T-helper 1 cell treated with Interleukin-12 subunit alpha and Interleukin-12 subunit beta and Interleukin-4 antibody, amounts not matched to agents 30 ng/mL and 1 ng/mL, for 36 hours (primary cell): ENCODE results near the gene GNL3. TPM values are rescaled to one million over a fixed set of nuclear protein-coding genes. Genes with fewer than 3 reads are reported as not detected.
"Not testable (repeated sequence)": the region's sequence is repeated elsewhere in the genome, so short reads cannot be mapped to it uniquely, and the experiment has no call there.

ENCODE experiments used
- intact Hi-C: fragments of 100-400 bp; cut with micrococcal nuclease; formaldehyde crosslinking; loops from one replicate; pipeline ENCODE4 v1.15.1; 2024
- total RNA-seq: library from RNA; stranded (reverse); gene quantifications from 2 replicates; pipeline ENCODE4 v1.2.3, GENCODE V29; 2022

Gene GNL3, protein sequence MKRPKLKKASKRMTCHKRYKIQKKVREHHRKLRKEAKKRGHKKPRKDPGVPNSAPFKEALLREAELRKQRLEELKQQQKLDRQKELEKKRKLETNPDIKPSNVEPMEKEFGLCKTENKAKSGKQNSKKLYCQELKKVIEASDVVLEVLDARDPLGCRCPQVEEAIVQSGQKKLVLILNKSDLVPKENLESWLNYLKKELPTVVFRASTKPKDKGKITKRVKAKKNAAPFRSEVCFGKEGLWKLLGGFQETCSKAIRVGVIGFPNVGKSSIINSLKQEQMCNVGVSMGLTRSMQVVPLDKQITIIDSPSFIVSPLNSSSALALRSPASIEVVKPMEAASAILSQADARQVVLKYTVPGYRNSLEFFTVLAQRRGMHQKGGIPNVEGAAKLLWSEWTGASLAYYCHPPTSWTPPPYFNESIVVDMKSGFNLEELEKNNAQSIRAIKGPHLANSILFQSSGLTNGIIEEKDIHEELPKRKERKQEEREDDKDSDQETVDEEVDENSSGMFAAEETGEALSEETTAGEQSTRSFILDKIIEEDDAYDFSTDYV
- 105 and 113 TPM in 2 replicates for total RNA-seq

DNA sequence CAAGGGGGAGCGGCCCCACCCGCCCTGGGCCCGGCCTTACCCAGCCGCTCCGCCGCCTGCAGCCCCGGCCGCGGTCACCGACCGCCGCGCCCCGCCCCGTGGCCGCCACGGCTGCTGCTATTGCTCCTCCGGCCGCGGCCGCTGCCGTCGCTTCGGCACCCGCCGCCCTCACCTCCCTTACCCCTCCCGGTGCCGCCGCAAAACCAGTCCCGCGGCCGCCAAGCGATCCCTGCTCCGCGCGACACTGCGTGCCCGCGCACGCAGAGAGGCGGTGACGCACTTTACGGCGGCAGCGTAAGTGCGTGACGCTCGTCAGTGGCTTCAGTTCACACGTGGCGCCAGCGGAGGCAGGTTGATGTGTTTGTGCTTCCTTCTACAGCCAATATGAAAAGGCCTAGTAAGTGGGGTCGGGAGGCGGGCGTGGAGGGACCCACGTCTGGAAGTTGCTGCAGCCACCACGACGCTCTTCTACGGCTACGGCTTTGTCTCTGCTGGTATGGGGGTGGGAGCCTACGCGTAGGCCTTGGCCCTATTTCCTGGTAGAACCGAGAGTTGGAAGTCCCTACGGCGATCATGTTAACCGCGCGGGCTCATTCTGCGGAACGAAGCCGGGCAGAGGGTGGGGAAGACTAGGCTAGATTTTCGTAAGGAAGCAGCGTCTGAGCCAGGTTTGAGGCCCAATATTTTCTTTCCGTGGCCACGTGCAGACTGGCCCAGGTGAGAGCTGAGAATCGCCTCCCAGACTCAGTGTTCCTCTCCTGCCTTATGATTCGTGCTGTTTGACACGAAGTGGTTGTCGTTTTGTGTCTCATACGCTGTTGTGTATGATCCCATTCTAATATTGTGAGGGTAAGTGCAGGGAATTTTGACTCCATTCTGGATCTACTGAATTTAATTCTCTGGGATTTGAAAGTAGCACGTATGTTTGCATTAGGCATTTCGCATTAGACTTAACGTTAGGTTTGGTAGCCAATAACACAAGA lies at the start of gene GNL3, which contains the start of gene PBRM1:
Gene GNL3, plus strand, starts transcription at position 324 of the 983 bp plus-strand sequence. Its CDS starts 61 bp downstream, at position 385.
Gene PBRM1, minus strand, starts transcription at position 205 of the 983 bp plus-strand sequence.
- intact Hi-C loops: loop anchor here (1.0 to 10.0 kb wide), 14 partner anchors 15 to 1301 kb away; partner anchors contain the start of genes DCP1A, MANF, NEK4 and NISCH

DNA sequence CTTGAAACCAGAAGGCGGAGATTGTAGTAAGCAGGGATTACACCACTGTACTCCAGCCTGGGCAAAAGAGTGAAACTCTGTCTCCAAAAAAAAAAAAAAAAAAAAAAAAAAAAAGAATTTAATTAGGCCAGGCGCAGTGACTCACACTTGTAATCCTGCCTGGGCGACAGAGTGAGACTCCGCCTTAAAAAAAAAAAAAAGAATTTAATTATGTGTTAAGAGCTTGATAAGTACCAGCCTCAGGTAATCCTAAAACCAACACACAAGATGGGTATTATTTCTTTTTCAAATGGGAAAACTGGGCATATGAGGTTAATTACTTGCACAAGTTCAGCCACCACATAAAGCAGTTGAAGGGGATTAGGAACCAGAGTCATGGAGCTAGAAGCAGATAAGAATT lies 49.2 kb upstream of the GNL3 start:
- intact Hi-C loops: no loop called here

DNA sequence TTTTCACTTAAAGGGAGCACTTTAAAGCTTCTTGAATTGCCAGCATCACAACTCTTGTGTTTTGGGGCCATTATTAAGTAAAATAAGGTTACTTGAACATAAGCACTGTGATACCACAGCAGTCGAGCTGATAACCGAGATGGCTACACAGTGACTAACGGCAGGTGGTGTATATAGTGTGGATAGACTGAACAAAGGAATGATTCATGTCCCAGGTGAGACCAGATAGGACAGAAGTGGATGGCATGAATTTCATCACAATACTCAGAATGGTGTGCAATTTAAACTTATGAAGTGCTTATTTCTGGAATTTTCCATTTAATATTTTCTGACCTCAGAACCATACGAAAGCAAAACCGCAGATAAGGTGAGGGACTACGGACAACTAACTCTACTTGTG lies 40.3 kb upstream of the GNL3 start:
- intact Hi-C loops: no loop called here

DNA sequence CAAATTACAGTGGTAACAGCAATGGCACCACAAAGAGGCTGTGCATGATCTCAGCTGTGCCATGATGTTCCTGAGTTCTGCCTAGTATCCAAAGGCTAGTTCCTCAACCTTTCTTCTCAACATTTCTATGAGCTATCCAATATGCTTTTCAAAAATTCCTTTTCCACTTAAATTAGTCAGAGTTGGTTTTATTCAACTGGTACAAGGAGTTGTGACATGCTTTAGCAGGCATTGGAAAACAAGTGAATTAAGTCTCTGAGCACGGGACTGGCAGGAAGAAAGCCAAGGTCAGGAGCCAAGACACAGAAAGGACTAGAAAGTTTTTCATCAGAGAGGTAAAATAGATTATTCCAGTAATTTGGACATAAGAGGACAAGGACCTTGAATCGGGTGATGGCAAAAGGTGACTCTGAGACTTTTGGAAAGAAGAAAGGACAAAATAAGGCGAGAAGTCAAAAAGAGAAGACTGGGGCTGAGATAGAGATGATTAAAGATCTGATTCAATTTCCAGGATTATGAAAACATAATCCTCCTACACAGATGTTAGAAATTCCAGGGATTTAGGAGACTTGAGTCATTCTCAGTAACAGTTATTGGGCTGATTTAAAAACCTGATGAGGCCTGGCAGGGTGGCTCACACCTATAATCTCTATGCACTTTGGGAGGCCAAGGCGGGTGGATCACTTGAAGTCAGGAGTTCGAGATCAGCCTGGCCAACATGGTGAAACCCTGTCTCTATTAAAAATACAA lies 36.2 kb upstream of the GNL3 start:
- intact Hi-C loops: no loop called here

- intact Hi-C loops: no loop called here
Measured at GRCh38 chr3:52650439-52650838, 35.4 kb upstream of the GNL3 start.

DNA sequence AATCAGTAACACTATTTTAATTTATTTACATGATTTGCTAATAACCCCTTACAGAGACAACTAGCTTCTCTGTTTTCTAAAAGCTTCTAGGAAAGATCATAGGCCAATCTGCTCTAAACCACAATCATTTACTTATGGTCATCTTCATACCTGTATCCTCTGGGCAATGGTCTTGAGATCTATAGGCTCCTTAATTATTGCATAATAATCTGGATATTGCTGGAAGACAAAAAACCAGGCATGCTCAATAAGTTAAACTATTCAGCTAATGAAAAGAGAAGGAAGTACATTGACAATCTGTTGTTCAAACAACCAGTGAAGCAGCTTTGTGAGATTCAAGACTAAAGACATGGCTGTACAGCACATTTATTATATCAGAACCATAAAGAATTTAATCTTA lies 34.2 kb upstream of the GNL3 start:
- intact Hi-C loops: no loop called here

DNA sequence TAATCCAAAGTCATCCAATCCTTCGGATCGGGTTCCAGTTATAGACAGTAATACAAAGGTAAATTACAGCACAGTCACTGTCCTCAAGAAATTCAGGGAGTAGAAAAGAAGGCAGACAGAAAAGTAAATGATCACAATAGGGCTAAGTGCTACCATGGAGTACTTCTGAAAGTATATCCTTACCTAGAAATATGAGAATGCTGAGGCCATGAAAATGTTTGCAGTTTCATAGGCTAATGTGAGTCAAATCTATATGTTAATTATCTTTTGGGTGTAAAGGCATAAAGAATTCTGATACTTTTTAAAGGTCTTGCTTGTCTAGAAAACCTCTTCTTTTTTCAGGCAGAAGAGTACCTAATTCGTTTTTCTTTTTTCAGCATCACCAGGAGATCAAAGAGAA lies 29.9 kb upstream of the GNL3 start:
- intact Hi-C loops: no loop called here

- intact Hi-C loops: no loop called here
Measured at GRCh38 chr3:52660046-52660445, 25.8 kb upstream of the GNL3 start.

DNA sequence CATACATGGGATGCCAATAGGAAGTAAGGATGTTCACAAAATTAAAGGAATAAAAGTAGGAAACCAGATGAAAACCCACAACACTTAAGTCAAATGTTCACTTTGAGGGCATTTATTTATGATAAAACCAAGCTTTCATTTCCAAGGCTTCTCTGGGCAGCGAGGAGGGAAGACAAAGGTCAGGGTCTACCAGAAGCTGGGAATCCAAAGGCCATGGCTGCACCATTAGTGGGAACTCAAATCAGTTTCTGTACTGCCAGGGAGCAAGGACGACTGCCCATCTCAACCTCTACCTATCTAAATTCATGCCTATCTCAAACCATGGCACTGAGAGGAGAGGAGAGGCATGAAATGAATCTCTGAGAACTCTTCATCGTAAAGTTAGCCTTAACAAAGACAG lies 22.7 kb upstream of the GNL3 start:
- intact Hi-C loops: no loop called here

GRCh38 chr3:52670621-52671521 lies 15.0 kb upstream of the GNL3 start:
- intact Hi-C loops: loop anchor here (1.0 kb wide), 1 partner anchor 14 kb away; the partner anchor contains the start of gene PBRM1

DNA sequence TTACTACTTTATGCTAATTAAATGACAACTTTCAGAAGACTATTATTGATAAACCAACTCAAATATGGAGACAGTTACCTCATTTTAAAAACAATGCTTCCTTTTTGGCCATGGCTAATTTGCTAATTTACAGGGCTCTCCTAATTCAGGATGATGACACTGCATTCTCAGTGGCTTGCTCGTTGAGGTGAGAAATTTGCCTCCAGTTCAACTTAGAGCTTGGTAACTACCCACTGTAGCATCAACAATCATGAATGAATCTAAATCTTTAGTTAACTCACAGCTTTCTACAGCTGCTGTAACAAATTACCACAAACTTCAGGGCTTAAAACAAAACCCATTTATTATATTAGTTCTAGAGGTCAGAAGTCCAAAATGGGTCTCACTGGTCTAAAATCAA lies 14.2 kb upstream of the GNL3 start:
- intact Hi-C loops: loop anchor here (1.0 kb wide), 1 partner anchor 14 kb away; the partner anchor contains the start of gene PBRM1

DNA sequence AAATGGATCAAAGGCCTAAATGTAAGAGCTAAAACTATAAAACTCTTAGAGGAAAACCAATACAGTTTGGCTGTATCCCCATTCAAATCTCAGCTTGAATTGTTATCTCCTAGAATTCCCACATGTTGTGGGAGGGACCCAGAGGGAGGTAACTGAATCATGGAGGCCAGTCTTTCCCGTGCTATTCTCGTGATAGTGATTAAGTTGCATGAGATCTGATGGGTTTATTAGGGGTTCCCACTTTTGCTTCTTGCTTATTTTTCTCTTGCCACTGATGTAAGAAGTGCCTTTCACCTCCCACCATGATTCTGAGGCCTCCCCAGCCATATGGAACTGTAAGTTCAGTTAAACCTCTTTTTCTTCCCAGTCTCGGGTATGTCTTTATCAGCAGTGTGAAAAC lies 9.6 kb upstream of the GNL3 start:
- intact Hi-C loops: not testable (repeated sequence)

- intact Hi-C loops: no loop called here
Measured at GRCh38 chr3:52678265-52679198, 7.3 kb upstream of the GNL3 start.

- intact Hi-C loops: no loop called here
Measured at GRCh38 chr3:52679199-52679538, 6.7 kb upstream of the GNL3 start.

DNA sequence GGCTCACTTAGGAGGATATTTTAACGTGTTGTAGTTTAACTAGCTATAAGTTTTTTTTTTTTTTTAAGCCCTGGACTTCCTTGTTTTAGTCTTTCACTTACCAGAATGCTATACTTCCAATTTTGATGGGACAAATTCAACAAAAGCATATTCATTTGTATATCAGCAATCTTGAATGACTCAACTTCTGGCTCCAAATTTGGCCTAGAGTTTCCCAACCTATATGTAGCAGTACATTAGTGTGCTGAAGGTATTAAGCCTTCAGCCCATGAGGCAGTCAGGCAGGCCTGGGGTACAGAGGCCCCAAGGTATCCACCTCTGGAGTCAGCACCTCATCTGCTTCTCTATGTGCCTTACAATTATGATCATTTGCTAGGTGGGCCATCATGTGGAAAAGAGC lies 6.0 kb upstream of the GNL3 start:
- intact Hi-C loops: loop anchor here (10.0 kb wide), 3 partner anchors 575 to 1295 kb away; partner anchors contain the start of genes DCP1A, MANF and TKT

DNA sequence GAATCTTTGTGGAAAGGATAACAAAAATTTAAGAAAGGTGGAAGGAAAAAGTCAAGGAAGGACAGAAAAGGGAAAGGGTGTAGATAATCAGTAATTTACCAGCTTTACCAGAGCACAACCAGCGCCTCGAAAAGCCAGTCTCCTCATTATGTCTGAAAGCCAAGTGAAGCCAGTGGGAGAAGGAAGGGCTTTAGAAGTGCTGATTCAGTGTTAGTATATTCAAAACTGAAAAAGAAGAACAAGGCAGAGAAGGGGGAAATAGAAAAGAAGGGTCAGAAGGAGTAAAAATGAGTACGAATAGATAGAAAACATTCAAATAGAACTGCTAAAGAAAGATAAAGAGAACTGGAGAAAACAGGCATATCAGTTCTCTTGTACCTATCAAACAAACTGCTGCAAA lies 4.2 kb upstream of the GNL3 start:
- intact Hi-C loops: loop anchor here (10.0 kb wide), 3 partner anchors 573 to 1297 kb away; partner anchors contain the start of genes DCP1A, MANF and TKT

- intact Hi-C loops: loop anchor here (10.0 kb wide), 3 partner anchors 573 to 1297 kb away; partner anchors contain the start of genes DCP1A, MANF and TKT
Measured at GRCh38 chr3:52682016-52682415, 3.8 kb upstream of the GNL3 start.

GRCh38 chr3:52683611-52684010 lies 2.2 kb upstream of the GNL3 start:
- intact Hi-C loops: loop anchor here (10.0 kb wide), 3 partner anchors 571 to 1299 kb away; partner anchors contain the start of genes DCP1A, MANF and TKT
